Hematopoietic multipotent progenitor cell treated with erythropoietin and hydrocortisone succinate and interleukin-3 and kit ligand, for 15 days (in vitro differentiated cells): ENCODE results near the gene OR2L2.
"Not testable (repeated sequence)": the region's sequence is repeated elsewhere in the genome, so short reads cannot be mapped to it uniquely, and the experiment has no call there.

Experiments
- DNase-seq: peaks from one replicate; pipeline ENCODE4 v3.0.0-alpha.2; 2015; ENCODE audit warnings: low spot score

OR2L2 gene

GRCh38 chr1:248029770-248030169 lies at the start of gene OR2L2:
OR2L2 (plus strand) TSS chr1:248030070; CDS start chr1:248038268, 8,198 bp downstream.
- no peak for DNase-seq

- DNase-seq: no peak
Measured at GRCh38 chr1:247992986-247993385, 36.9 kb upstream of the OR2L2 start.

DNA sequence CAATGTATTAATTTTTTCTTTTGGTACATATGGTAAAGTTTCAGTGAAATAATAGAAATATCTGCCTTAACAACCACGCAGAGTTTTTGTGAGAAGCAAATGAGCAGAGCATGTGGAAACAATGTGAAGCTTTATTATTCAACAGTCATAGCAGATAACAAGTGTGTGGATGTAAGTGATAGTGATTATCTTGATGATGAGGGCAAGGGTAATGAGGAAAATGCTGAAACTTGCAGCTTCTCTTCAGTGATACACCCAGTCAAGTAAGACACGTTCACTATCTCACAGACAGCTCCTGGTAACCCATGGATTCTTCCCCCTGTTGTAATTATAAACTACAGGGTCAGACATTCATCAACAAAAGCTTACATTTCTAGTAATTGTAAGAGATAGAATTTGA lies 31.1 kb upstream of the OR2L2 start:
- no peak for DNase-seq

- no peak for DNase-seq
Measured at GRCh38 chr1:248000169-248000568, 29.7 kb upstream of the OR2L2 start.

DNA sequence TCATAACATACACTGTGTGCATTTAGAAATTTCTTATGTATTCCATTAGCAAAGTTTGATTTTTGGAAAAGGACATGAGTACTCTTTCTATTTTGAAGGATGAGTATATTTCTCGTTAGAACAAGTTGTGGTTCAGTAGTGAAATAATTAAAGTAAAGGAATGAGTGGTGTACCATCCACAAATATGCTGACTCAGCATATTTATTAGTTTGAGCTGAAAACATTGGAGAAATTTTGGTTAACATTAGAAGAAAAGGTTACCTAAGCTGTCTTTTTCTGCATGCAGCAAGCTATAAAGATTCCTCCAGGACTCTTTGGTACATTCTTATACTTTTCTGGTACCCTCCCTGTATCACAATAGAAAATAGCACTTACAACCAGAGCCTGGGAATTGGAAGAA lies 22.1 kb upstream of the OR2L2 start:
- DNase-seq: no peak

GRCh38 chr1:248009681-248010080 lies 20.2 kb upstream of the OR2L2 start:
- no peak for DNase-seq

GRCh38 chr1:248013229-248013710 lies 16.6 kb upstream of the OR2L2 start, which contains the start of gene OR2L5:
OR2L5 (plus strand) TSS chr1:248013660; CDS start chr1:248021948, 8,288 bp downstream.
- no peak for DNase-seq

- no peak for DNase-seq
Measured at GRCh38 chr1:248015803-248016202, 14.1 kb upstream of the OR2L2 start.

GRCh38 chr1:248045209-248045608 lies 15.3 kb downstream of the OR2L2 start:
- no peak for DNase-seq

DNA sequence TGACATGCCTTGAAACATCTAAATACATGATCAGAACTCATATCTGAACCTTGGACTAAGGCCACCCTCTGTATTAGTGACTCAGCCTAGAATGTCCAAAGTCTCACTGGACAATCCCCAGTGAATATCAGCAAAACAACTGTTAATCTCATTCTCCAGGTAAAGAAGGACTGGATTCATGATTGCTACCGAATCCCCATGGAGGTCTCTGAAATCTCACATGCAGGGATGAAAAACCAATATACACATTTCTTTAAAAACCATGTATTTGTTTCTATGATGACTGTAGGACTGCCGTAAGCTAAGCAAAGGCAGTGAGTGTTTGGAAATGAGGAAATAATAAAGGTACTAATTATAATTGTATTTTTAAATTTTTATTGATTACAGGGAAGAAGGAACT lies 16.7 kb downstream of the OR2L2 start, which contains the start of gene OR2L3:
OR2L3 (plus strand) TSS at position 301 of the 400 bp plus-strand sequence. CDS start 13,846 bp downstream, outside the sequence.
- DNase-seq: no peak

DNA sequence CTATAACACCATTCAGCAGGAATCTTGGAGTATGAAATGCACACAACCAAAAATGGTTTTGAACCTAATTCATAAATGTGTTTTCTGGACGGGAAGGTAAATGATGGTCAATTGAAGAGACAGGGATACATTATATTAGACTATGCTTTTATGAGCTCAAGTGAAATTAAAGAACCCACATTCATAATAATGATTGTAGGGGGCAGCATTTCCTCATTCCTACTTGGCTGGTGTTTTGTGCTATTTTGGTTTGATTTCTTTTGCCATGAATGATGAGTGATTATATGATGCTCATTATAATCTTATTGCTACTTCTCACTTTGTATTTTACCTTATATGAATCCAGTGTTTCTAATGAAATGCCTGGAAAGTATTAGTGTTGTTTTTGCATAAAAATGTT lies 17.1 kb downstream of the OR2L2 start:
- no peak for DNase-seq

GRCh38 chr1:248054671-248055070 lies 24.8 kb downstream of the OR2L2 start:
- DNase-seq: no peak

GRCh38 chr1:248055261-248055660 lies 25.4 kb downstream of the OR2L2 start:
- DNase-seq: no peak

DNA sequence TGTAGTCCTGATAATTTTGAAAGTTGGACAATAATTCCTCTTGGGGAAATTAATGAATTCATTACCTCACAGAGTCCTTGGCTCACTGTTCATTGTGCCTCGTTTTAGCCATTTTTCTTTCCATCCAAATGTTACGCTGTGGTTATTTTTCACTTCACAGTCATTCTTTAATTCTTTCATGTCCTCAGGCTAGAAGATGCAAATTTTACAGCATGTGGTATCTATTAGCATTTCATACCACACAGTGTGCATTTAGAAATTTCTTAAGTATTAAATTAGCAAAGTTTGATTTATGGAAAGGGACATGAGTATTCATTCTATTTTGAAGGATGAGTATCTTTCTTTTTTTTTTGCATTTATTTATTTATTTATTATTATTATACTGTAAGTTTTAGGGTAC lies 35.2 kb downstream of the OR2L2 start:
- no peak for DNase-seq

DNA sequence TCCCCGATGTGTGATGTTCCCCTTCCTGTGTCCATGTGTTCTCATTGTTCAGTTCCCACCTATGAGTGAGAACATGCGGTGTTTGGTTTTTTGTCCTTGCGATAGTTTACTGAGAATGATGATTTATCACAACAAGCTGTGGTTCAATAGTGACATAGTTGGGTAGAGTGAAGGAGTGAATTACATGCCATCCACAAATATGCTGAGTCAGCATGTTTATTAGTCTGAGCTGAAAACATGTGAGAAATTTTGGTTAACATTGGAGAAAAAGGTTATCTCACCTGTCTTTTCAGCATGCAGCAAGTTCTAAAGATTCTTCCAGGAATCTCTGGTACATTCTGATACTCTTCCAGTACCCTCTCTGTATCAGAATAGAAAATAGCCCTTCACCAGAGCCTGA lies 35.7 kb downstream of the OR2L2 start:
- no peak for DNase-seq

GRCh38 chr1:248083864-248084263 lies 54.0 kb downstream of the OR2L2 start:
- not testable (repeated sequence) for DNase-seq
